A673 (cell line): ENCODE data around the gene SEC61A1. TPM values are rescaled to one million over a fixed set of nuclear protein-coding genes. Genes with fewer than 3 reads are reported as not detected.

ENCODE experiments used
- BruUV-seq: library from RNA; stranded (reverse); fragments of 400-500 nt; replicated peaks from 2 replicates; lab custom pipeline; 2021; lab: Mats Ljungman, UMichigan
- CTCF ChIA-PET: fragments of 300-600 bp; sonication (Branson Sonifier 250); formaldehyde crosslinking; loops from one replicate; lab custom pipeline; 2022; ENCODE audit warnings: antibody characterized with exemption; lab: Charles Lee
- POLR2A ChIA-PET: fragments of 300-600 bp; sonication (Branson Sonifier 250); formaldehyde crosslinking; loops from one replicate; lab custom pipeline; 2022; ENCODE audit warnings: antibody characterized with exemption; ENCODE audit not compliant: low non-redundant PET; lab: Charles Lee
- DNase-seq: peaks from one replicate; pipeline ENCODE4 v3.0.0-alpha.2; 2015; ENCODE audit warnings: low spot score
- H3K27ac ChIP-seq: fragments of 200-600 bp; sonication (generic); 2 replicates; pipeline ENCODE4 v1.5.1; 2016; ENCODE audit warnings: mixed run types, low read depth, mild to moderate bottlenecking, mixed read lengths, antibody characterized with exemption, low read length; ENCODE audit not compliant: poor library complexity, severe bottlenecking
- H3K27me3 ChIP-seq: fragments of 200-600 bp; sonication (generic); replicated peaks from 2 replicates; pipeline ENCODE4 v1.6.1; 2017; ENCODE audit warnings: mixed run types, low read depth, mild to moderate bottlenecking, mixed read lengths, antibody characterized with exemption, low read length; ENCODE audit not compliant: insufficient read depth, poor library complexity
- H3K36me3 ChIP-seq: fragments of 200-600 bp; sonication (generic); 2 replicates; pipeline ENCODE4 v1.6.1; 2016; ENCODE audit warnings: mixed run types, mild to moderate bottlenecking, mixed read lengths, antibody characterized with exemption, low read length; ENCODE audit not compliant: insufficient read depth, poor library complexity, severe bottlenecking
- H3K4me1 ChIP-seq: fragments of 200-600 bp; sonication (generic); 2 replicates; pipeline ENCODE4 v1.6.1; 2017; ENCODE audit warnings: mixed run types, mild to moderate bottlenecking, mixed read lengths, antibody characterized with exemption, low read length; ENCODE audit not compliant: insufficient read depth, poor library complexity, severe bottlenecking
- H3K4me3 ChIP-seq: fragments of 200-600 bp; sonication (generic); 2 replicates; pipeline ENCODE4 v1.5.1; 2016; ENCODE audit warnings: low read depth, mixed run types, mild to moderate bottlenecking, mixed read lengths, low read length; ENCODE audit not compliant: poor library complexity, severe bottlenecking
- H3K9me3 ChIP-seq: fragments of 200-600 bp; sonication (generic); 2 replicates; pipeline ENCODE4 v1.6.1; 2016; ENCODE audit warnings: mixed run types, low read depth, mild to moderate bottlenecking, mixed read lengths, antibody characterized with exemption, low read length; ENCODE audit not compliant: poor library complexity, severe bottlenecking
- EZH2 ChIP-seq: fragments of 200-600 bp; sonication (generic); IDR thresholded peaks from 2 replicates; pipeline ENCODE4 v1.6.1; 2017; ENCODE audit warnings: borderline replicate concordance, low read depth, mild to moderate bottlenecking, mixed read lengths, antibody characterized with exemption, low read length; ENCODE audit not compliant: poor library complexity, severe bottlenecking
- intact Hi-C: fragments of 100-400 bp; cut with micrococcal nuclease; formaldehyde crosslinking; loops from one replicate; pipeline ENCODE4 v1.10.0; 2022; ENCODE audit not compliant: unreplicated experiment
- total RNA-seq: library from RNA; stranded (reverse); gene quantifications from 2 replicates; pipeline ENCODE4 v1.2.3, GENCODE V29; 2021
- TF ChIP-seq, protein P1 (sequence below): fragments of 300-800, 200-600 bp; sonication (generic); conservative IDR thresholded peaks from 2 replicates; pipeline ENCODE4 v1.5.1; 2017; ENCODE audit warnings: low read depth, mild to moderate bottlenecking, antibody characterized with exemption, low read length, moderate library complexity, mixed read lengths

Gene SEC61A1
- total RNA-seq, 1 experiment from 2014 or later = 176 TPM

DNA sequence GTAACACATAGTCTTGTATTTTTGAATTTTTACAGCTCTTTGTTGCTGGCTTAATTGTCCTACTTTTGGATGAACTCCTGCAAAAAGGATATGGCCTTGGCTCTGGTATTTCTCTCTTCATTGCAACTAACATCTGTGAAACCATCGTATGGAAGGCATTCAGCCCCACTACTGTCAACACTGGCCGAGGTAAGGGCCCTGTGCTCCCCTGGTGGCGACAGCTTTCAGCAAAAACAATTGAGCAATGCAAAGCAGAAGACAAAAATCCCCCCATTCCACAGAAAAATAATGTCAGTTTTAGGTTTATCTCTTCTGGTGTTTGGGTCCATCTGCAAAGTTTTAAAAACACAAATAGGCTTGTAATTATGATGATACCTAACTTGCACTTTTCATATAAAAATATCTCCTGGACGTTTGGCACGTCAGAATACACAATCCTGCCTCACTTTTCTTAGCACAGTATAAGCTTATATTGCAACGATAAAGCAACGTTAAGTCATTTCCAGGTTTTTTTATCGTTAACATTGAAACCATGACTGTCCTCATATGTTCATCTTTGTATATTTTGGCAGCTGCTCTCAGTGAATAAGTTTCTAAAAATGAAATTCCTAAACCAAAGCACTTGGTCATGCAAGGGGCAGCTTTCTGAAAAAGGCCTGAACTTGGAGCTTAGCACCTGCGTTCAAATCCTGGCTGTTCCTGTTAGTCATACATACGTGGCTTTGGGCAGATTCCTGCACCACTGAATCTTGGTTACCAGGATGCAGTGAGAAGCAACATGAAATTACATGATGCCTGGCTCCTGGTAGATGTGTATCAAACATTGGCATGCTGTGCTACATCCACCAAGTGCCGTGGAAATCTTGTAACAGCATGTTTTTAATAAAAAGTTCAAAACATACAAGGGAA is 8.5 kb downstream of the SEC61A1 start:
- TF ChIP-seq, protein P1, sequence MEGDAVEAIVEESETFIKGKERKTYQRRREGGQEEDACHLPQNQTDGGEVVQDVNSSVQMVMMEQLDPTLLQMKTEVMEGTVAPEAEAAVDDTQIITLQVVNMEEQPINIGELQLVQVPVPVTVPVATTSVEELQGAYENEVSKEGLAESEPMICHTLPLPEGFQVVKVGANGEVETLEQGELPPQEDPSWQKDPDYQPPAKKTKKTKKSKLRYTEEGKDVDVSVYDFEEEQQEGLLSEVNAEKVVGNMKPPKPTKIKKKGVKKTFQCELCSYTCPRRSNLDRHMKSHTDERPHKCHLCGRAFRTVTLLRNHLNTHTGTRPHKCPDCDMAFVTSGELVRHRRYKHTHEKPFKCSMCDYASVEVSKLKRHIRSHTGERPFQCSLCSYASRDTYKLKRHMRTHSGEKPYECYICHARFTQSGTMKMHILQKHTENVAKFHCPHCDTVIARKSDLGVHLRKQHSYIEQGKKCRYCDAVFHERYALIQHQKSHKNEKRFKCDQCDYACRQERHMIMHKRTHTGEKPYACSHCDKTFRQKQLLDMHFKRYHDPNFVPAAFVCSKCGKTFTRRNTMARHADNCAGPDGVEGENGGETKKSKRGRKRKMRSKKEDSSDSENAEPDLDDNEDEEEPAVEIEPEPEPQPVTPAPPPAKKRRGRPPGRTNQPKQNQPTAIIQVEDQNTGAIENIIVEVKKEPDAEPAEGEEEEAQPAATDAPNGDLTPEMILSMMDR = no peak
- no peak for TF ChIP-seq EZH2
- DNase-seq = no peak
- no peaks in the 10 kb centered on the region for H3K9me3 ChIP-seq
- no peaks in the 10 kb centered on the region for H3K27me3 ChIP-seq
- ChIA-PET POLR2A (interaction anchor here (0.7 kb wide), 1 partner anchor 11 kb away, joined by 3 read pairs; no protein-coding TSS in a partner anchor), CTCF (no interaction called here)
- no peaks in the 10 kb centered on the region for H3K4me1 ChIP-seq
- peaks cover 91% of the 10 kb centered on the region for H3K36me3 ChIP-seq
- BruUV-seq = no TSS peak
- H3K4me3 ChIP-seq = no peak overlapping the region
- intact Hi-C loops = no loop called here
- H3K27ac ChIP-seq = no peak overlapping the region

DNA sequence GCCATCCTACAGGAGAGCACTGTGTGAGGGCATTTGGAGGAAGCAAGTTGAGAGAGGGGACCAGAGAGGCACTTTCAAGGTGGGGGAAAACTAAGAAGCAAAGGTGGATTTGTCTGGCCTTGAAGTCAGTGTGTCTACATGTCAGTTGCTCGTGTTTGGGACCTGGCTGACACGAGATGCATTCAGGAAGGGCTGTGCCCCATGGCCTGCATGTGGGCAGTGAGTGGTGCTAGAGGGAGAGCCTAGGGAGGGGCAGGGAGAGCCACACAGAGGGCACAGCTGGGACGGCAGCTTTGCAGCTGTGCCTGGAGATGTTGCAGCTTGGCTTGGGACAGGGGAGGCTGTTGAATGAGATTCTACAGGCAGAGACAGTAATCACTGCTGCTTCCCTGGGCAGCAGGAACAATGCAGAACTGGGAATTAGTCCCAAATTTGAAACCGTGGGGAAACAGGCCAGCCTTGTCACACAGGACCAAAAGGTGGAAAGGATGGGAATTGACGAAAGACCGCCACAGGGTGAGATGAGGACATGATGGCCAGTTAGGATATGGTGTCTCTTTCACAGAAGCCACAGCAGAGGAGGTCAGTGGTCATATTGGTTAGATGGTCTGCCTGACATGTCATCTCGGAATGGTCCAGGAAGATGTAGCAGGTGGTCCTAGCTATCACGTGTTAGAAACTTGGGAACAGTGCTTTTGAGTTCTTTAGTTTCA is 10.0 kb downstream of the SEC61A1 start:
- no peak overlapping the region for H3K4me3 ChIP-seq
- no peaks in the 10 kb centered on the region for H3K27me3 ChIP-seq
- intact Hi-C loops = no loop called here
- CTCF ChIA-PET = no interaction called here
- no peak overlapping the region for H3K27ac ChIP-seq
- no peaks in the 10 kb centered on the region for H3K4me1 ChIP-seq
- POLR2A ChIA-PET = no interaction called here
- no TSS peak for BruUV-seq
- TF ChIP-seq, protein P1 = no peak
- no peak for TF ChIP-seq EZH2
- peaks cover 94% of the 10 kb centered on the region for H3K36me3 ChIP-seq
- DNase-seq = no peak
- no peaks in the 10 kb centered on the region for H3K9me3 ChIP-seq

DNA sequence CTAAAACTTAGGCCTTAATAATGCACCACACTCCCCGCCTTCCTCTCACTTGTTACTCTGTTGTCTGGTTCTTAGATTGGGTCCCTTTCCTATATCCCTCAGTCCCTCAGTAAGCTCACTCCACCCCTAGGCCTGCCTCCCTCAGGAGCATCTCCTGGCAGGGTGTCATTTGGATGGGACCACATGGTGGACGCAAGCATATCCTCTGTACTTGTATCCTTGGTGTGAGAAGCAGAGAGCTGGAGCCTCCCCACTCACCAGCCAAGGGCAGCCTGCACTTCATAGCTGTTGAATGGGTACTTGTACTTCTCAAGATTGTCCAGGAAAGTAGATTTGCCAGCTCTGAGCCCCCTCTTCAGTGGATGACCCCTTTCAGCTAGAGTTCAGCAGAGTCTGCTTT is 11.6 kb downstream of the SEC61A1 start:
- intact Hi-C loops = no loop called here
- Histone ChIP-seq H3K27ac (no peak overlapping the region), H3K36me3 (peaks cover 96% of the 10 kb centered on the region), H3K9me3 (no peaks in the 10 kb centered on the region), H3K27me3 (no peaks in the 10 kb centered on the region), H3K4me3 (no peak overlapping the region), H3K4me1 (no peaks in the 10 kb centered on the region)
- TF ChIP-seq, protein P1 = no peak
- TF ChIP-seq EZH2 = no peak
- BruUV-seq = no TSS peak
- POLR2A ChIA-PET = no interaction called here
- CTCF ChIA-PET = no interaction called here
- no peak for DNase-seq
